GM19372 (cell line): ENCODE results near the gene VAC14.

Experiments used
- ATAC-seq: cut with Tn5 transposase; IDR thresholded peaks from one replicate; pipeline ENCODE4 v1.9.1; 2021; ENCODE audit warnings: mild to moderate bottlenecking, low read depth, moderate library complexity; ENCODE audit not compliant: unreplicated experiment

VAC14 gene

DNA sequence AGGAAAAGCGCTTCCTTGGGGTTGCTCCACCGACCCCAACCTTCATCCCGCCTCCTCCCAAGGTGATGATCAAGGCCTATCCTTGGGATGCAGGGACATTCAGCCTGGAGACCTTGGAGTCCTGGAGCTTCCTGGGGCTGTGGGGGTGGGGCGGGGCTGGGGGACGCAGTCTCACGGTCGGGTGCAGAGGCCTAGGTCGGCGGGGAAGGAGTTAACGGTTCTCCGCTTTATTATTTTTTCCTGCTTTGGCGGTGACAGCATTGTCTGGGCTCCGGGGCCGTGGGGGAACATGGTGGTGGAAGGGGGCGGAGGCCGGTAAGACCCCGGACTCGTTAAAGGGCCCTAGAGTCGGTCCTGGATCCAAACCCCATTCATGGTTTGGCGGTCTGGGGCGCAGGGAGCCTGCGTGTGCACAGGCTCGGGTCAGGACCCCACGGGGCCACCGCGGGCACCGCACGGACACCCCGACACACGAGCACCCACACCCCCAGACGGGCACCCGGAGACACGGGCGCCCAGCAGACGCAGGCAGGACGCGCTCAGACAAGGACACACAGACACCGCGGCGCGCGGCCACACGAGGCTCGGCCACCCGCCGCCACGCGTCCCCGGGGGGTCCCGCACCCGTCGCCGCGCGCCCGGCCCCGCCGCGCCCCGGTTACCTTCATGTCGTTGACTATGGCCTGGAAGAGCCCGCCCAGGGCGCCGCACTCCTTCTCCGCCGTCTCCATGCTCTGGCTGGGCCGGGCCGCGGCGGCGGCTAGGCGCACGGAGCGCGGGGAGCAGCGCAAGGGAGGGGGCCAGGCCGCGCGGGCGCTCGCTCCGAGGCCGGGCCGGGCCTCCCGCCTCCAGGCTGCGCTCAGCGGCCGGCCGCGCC, 115.7 kb downstream of the VAC14 start:
- no peak for ATAC-seq

DNA sequence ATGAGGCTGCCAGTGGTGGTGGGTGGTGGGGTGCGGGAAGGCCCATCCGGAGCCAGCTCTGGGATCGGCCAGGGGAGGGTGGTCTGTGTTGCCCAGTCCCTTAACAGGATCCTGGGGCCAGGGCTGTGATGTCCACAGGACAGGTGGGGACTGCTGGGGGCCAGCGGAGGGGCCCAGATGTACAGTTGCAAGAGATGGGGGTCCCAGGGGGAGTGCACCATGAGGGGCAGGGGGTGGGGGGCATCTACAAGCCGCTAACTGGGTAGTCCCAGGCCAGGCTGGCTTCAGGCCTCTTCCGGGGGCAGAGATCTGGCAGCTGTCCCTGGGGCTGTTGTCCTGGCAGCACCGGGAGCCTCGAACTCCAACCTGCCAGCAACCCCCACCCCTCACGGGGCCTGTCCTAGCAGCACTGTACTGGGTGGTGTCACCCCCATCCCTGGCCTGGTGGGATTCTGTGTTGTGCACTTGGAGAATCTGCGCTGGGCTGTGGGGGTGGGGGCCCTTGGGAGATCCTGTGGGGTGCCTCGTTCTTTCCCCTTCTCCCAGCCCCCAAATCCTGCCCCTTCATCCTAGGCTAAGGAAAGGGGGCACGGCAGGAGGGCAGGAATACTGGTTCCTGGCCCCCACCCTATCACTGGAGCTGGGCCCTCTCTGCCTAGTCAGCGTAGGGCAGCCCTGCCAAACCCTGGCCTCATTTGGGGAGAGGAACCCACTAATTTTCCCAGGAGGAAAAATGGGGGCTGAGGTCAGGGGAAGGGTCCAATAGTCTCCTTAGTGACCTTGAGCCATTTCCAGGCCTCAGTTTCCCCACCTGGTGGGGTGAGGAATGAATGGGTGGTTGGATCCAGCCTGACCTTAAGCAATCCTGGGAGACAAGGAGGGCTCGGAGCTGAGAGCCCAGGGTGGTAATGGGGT, 116.6 kb downstream of the VAC14 start:
- ATAC-seq: no peak

DNA sequence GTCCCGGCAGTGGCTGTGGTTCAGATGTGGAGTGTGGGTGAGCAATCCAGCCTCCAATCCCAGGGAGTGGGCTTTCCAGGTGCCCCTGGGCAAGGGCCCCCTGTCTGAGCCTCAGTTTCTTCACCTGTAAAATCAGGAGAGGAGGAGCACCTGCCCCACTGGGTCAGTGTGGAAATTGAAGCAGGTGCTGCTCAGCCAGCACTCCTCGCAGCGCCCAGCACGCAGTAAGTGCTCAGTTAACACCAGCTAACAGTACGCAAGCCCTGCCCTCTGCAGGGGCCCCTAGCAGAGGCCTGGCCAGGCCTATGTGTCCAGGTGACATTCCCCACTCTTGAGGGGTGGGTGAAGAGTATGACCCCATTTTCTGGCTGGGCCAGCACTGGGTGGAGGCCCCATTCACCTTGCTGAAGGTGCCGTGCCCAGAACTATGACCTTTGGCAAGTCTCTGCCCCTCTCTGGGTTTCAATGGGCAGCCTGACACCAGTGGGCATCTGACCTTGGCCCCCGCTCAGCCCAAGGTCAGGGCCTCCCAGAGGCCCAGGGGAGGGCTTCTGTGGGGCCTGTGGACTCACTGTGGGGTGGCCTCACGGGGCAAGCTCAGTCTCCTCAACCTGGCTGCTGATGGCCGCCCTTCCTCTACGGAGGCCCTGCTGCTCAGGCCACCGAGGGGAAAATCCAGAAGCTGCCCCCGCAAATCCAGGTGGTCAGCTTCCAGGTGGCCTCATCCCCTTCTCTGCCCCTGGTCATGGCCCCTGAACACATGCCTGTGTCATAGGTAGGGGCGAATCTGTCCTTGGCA, 117.6 kb downstream of the VAC14 start:
- no peak for ATAC-seq

DNA sequence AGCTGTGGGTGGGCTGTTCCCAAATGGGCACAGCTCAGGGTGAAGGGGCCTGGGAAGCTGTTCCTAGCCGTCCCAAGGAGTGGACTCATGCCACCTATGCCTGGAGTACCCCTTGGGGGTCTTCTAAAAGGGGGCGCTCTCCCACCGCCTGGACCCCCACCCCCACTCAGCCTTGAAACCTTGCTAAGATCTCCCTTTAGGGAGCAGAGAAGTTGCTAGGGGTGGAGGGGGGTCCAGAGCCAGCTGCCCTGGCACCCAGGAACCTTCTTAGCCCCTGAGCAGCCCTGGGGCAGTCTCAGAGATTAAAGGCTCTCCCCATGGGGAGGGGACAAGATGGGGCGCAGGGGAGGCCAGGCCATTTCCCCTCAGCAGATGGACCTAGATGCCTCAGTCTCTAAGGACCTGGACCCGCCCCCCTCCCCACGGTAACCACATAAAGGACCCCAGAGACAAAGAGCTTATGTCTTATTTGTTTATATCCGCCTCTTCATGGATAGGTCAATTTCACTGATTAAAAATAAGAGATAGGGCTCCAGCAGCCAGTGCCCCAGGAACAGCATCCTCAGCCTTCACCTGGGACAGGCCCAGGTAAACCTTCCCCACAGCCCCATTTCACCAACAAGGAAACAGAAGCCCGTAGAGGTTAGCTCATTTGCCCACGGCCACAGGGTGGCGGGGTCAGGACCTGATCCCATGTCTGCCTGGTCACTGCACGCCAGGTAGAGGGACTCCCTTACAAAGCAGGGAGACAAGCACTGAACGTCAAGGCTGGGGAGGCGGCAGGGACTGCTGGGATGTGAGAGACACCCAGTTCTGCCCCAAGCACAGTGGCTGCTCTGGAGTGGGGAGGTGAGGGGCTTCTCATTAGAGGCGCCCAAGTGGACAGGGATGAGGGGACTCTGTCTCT, 118.5 kb downstream of the VAC14 start:
- ATAC-seq: no peak

- no peak for ATAC-seq
These were observed 119.3 kb downstream of the VAC14 start for GRCh38 chr16:70681382-70682238.

- ATAC-seq: no peak
These were observed 120.2 kb downstream of the VAC14 start for GRCh38 chr16:70680495-70681381.

GRCh38 chr16:70679671-70680494, 121.1 kb downstream of the VAC14 start:
- no peak for ATAC-seq

DNA sequence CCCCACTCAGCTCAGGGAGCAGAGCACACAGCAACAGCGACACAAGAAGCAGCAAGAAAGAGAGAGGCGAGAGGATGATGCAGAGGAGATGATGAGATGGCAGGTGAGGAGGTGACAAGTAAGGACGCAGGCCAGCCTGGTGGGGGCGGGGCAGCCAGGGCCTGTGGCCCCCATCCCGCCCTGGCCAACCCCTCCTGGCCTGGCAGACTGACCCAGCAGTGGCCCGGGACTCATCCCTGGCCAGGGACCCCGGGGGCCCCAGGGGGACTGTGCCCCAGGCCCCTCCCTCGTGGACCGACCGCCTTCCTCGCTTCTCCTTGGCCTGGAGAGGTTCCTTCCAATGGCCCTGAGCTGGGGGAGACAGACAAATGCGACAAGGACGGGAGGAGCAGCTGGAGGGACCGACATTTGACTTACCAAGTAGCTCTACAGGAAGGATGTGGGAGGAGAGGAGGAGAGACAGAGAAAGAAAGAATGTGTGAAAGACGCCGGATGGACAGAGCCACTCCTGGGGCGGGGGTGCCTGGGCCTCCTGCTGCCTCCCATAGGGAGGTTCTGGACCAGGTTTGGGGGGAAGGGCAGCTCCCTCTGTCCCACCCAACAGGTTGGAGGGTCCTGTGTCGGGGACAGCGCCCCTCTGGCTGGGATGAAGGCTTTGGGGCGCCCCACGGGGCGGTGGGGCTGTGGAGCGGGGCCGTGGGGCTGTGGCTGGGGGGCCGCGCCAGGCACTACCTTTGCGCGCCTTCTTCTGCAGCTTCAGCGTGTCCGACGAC, 121.9 kb downstream of the VAC14 start:
- ATAC-seq: no peak

DNA sequence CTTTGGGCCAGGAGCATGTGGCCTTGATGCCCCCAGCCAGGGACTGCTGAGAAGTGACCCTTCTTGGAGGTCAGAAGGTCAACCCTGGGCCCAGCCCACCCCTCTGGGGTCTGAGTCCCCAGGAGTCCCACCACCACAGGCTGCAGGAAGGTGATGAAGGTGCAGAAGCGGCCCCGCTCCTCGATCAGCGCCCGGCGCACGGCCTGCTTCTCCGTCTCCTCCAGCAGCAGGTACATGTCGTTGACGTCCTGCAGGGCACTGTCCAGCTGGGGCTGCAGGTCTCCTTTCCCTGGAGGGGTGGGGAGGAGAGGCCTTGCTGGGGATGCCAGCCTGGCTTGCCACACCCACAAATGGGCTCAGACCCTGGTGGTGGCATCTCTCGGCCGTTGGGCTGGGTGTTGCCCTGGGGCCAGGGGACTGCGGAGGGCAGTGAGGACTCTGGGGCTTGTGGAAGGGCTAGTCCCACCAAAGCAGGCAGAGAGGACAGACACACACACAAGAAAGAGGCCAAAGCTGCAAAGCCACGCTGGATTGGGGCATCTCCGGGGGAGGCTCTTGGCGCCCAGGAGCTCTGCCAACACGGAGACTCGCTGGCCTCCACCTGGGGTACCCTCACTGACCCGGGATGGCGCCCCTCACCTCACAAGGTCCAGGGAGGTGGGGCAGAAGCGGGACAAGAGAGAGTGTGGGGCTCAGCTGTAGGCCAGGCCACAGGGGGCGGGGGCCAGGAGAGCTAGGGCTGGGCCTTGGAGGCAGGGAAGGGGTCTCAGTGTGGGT, 122.6 kb downstream of the VAC14 start:
- no peak for ATAC-seq

GRCh38 chr16:70677499-70678120, 123.3 kb downstream of the VAC14 start:
- ATAC-seq: no peak

- no peak for ATAC-seq
These were observed 124.1 kb downstream of the VAC14 start for GRCh38 chr16:70676675-70677498.

DNA sequence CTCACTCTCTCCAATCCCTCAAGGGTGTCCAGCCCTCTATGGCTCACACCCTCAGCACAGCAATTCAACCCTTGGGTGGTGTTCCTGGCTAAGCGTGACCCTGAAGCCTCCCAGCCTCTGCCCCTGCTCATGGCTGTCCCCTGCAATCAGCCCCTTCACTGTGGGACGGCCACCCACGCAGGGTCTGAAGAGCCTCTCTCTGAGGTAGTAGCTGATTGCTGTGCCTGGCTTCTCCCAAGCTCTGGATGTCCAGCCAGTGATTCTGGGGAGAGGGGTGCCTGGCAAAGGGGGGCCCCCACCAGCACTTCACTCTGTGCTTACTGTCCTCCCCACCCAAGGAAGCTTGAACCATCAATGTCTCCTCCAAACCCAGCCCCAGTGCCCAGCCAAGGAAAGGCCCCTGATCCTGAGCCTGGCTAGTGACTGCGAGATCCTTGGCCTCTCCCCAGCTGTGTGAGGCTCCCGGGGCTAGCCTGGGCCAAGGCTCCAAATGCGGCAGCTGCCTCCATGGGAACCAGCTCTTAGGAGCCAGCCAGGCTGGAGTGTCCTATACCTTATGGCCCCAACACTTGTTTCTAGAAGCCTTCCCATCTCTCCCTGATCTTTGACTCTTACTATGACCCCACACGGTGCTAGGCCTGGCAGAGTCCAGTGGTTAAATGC, 125.0 kb downstream of the VAC14 start:
- ATAC-seq: no peak

GRCh38 chr16:70674221-70675014, 126.5 kb downstream of the VAC14 start:
- ATAC-seq: no peak
